IMR-90 (cell line): Measurements from ENCODE around the gene CTNS. TPM values are rescaled to one million over a fixed set of nuclear protein-coding genes. Genes with fewer than 3 reads are reported as not detected.

ENCODE experiments used
- ATAC-seq: fragments of 200-7000 bp; cut with Tn5 transposase; 2 replicates; pipeline ENCODE4 v1.9.1; 2020; ENCODE audit warnings: low read depth, mild to moderate bottlenecking, moderate library complexity
- BruUV-seq: library from RNA; stranded (reverse); fragments of 400-500 nt; replicated peaks from 2 replicates; lab custom pipeline; 2021; lab: Mats Ljungman, UMichigan
- CTCF ChIA-PET: fragments of 300-600 bp; formaldehyde crosslinking; extraction: SDS; loops from one replicate; lab custom pipeline; 2021; ENCODE audit warnings: antibody characterized with exemption; lab: Yijun Ruan, JAX
- POLR2A ChIA-PET: fragments of 300-600 bp; sonication (Branson Sonifier 250); formaldehyde crosslinking; loops from one replicate; lab custom pipeline; 2022; ENCODE audit warnings: antibody characterized with exemption; ENCODE audit not compliant: unreplicated experiment; lab: Charles Lee
- DNase-seq: peaks from one replicate; pipeline ENCODE4 v3.0.0; 2013
- H2AFZ ChIP-seq: replicated peaks from 2 replicates; pipeline ENCODE3; 2013; ENCODE audit warnings: low read length, mild to moderate bottlenecking; ENCODE audit not compliant: poor library complexity
- H2AK5ac ChIP-seq: 2 replicates; pipeline ENCODE4 v1.6.1; 2013; ENCODE audit warnings: low read depth, low read length, inconsistent platforms
- H2AK9ac ChIP-seq: replicated peaks from 2 replicates; pipeline ENCODE3; 2013; ENCODE audit warnings: mild to moderate bottlenecking, low read depth, low read length, moderate library complexity; ENCODE audit not compliant: poor library complexity
- H2BK120ac ChIP-seq: 2 replicates; pipeline ENCODE4 v1.6.1; 2013; ENCODE audit warnings: low read depth, low read length, inconsistent platforms
- H2BK15ac ChIP-seq: 3 replicates; pipeline ENCODE4 v1.6.1; 2013; ENCODE audit warnings: low read depth, low read length, inconsistent platforms
- H2BK20ac ChIP-seq: 2 replicates; pipeline ENCODE4 v1.6.1; 2013; ENCODE audit warnings: low read depth, mild to moderate bottlenecking, inconsistent platforms, low read length, moderate library complexity
- H2BK5ac ChIP-seq: 2 replicates; pipeline ENCODE4 v1.6.1; 2013; ENCODE audit warnings: mild to moderate bottlenecking, low read depth, low read length, inconsistent platforms; ENCODE audit not compliant: poor library complexity, severe bottlenecking
- H3K14ac ChIP-seq: replicated peaks from 2 replicates; pipeline ENCODE4 v1.6.1; 2013; ENCODE audit warnings: low read depth, low read length, inconsistent platforms
- H3K18ac ChIP-seq: 2 replicates; pipeline ENCODE4 v1.6.1; 2013; ENCODE audit warnings: low read depth, low read length, control low read depth
- H3K23ac ChIP-seq: 2 replicates; pipeline ENCODE4 v1.6.1; 2013; ENCODE audit warnings: low read depth, low read length, inconsistent platforms
- H3K27ac ChIP-seq: 2 replicates; pipeline ENCODE4 v1.5.1; 2013; ENCODE audit warnings: mild to moderate bottlenecking, control low read depth, low read length; ENCODE audit not compliant: insufficient read depth
- H3K27me3 ChIP-seq: 2 replicates; pipeline ENCODE4 v1.6.1; 2013; ENCODE audit warnings: low read length; ENCODE audit not compliant: control insufficient read depth, insufficient read depth
- H3K36me3 ChIP-seq: 2 replicates; pipeline ENCODE4 v1.6.1; 2013; ENCODE audit warnings: low read length, mixed read lengths; ENCODE audit not compliant: control insufficient read depth, insufficient read depth
- H3K4ac ChIP-seq: 2 replicates; pipeline ENCODE4 v1.6.1; 2013; ENCODE audit warnings: low read depth, low read length, inconsistent platforms
- H3K4me1 ChIP-seq: 2 replicates; pipeline ENCODE4 v1.6.1; 2013; ENCODE audit warnings: low read length, mixed read lengths; ENCODE audit not compliant: control insufficient read depth, insufficient read depth
- H3K4me2 ChIP-seq: 2 replicates; pipeline ENCODE4 v1.6.1; 2013; ENCODE audit warnings: low read depth, mild to moderate bottlenecking, control low read depth, low read length, moderate library complexity
- H3K4me3 ChIP-seq: 2 replicates; pipeline ENCODE4 v1.5.1; 2013; ENCODE audit warnings: low read depth, mild to moderate bottlenecking, control low read depth, low read length, moderate library complexity; ENCODE audit not compliant: insufficient read depth
- H3K56ac ChIP-seq: 2 replicates; pipeline ENCODE4 v1.6.1; 2013; ENCODE audit warnings: low read length, inconsistent platforms; ENCODE audit not compliant: insufficient read depth; ENCODE audit errors: extremely low read depth
- H3K79me1 ChIP-seq, 2 experiments: 2 replicates each; pipeline ENCODE4 v1.6.1; 2013; ENCODE audit warnings: low read length in 2 of 2, inconsistent platforms in 1 of 2, low read depth in 1 of 2
- H3K9ac ChIP-seq: 2 replicates; pipeline ENCODE4 v1.6.1; 2013; ENCODE audit warnings: low read depth, low read length, control low read depth
- H3K9me1 ChIP-seq: 2 replicates; pipeline ENCODE4 v1.6.1; 2013; ENCODE audit warnings: low read length, inconsistent platforms; ENCODE audit not compliant: insufficient read depth
- H3K9me3 ChIP-seq: 2 replicates; pipeline ENCODE4 v1.6.1; 2013; ENCODE audit warnings: low read length; ENCODE audit not compliant: control insufficient read depth, insufficient read depth
- H4K20me1 ChIP-seq: 2 replicates; pipeline ENCODE4 v1.6.1; 2013; ENCODE audit warnings: low read length, inconsistent platforms; ENCODE audit not compliant: insufficient read depth
- H4K5ac ChIP-seq: 2 replicates; pipeline ENCODE4 v1.6.1; 2013; ENCODE audit warnings: mild to moderate bottlenecking, low read depth, low read length, control low read depth
- H4K8ac ChIP-seq, 2 experiments: 2 replicates each; pipeline ENCODE4 v1.6.1; 2013; ENCODE audit warnings: low read depth in 2 of 2, low read length in 2 of 2, control low read depth in 1 of 2, inconsistent platforms in 1 of 2
- H4K91ac ChIP-seq: 2 replicates; pipeline ENCODE4 v1.6.1; 2013; ENCODE audit warnings: low read depth, low read length, inconsistent platforms; ENCODE audit not compliant: insufficient read depth
- CHD1 ChIP-seq: IDR thresholded peaks from 2 replicates; pipeline ENCODE4 v1.6.1; 2012; ENCODE audit warnings: low read depth, low read length, improper control_type of control experiment
- CTCF ChIP-seq: conservative IDR thresholded peaks from 2 replicates; pipeline ENCODE4 v1.5.1; 2012; ENCODE audit warnings: mild to moderate bottlenecking, low read depth, low read length, improper control_type of control experiment
- ELK1 ChIP-seq: fragments of 150-350 bp; IDR thresholded peaks from 2 replicates; pipeline ENCODE4 v1.6.1; 2016; ENCODE audit warnings: low read depth, mild to moderate bottlenecking, low read length, moderate library complexity, borderline replicate concordance
- FOS ChIP-seq: fragments of 150-350 bp; IDR thresholded peaks from 2 replicates; pipeline ENCODE4 v1.6.1; 2016; ENCODE audit warnings: low read depth, low read length
- MAFK ChIP-seq: IDR thresholded peaks from 2 replicates; pipeline ENCODE4 v1.6.1; 2012; ENCODE audit warnings: low read depth, low read length, improper control_type of control experiment
- MXI1 ChIP-seq: IDR thresholded peaks from 2 replicates; pipeline ENCODE4 v1.6.1; 2012; ENCODE audit warnings: low read depth, mild to moderate bottlenecking, low read length, moderate library complexity, borderline replicate concordance
- NFE2L2 ChIP-seq: fragments of 150-350 bp; IDR thresholded peaks from 2 replicates; pipeline ENCODE4 v1.6.1; 2016; ENCODE audit warnings: low read depth, mild to moderate bottlenecking, low read length
- RAD21 ChIP-seq: IDR thresholded peaks from 2 replicates; pipeline ENCODE4 v1.6.1; 2012; ENCODE audit warnings: low read length, improper control_type of control experiment
- RCOR1 ChIP-seq: IDR thresholded peaks from 2 replicates; pipeline ENCODE4 v1.6.1; 2012; ENCODE audit warnings: mild to moderate bottlenecking, low read length, improper control_type of control experiment; ENCODE audit not compliant: insufficient replicate concordance
- RFX5 ChIP-seq: IDR thresholded peaks from 2 replicates; pipeline ENCODE4 v1.8.0; 2012; ENCODE audit warnings: low read depth, mild to moderate bottlenecking, low read length, moderate library complexity
- WGBS, 2 experiments: methylation state at CpG; one replicate each; pipeline versions ENCODE4 v1.1.5 to v1.1.7; 2013; ENCODE audit warnings: missing lambda C conversion rate in 2 of 2; ENCODE audit not compliant: insufficient read length in 1 of 2; ENCODE audit errors: extremely low coverage in 2 of 2; 5-methylcytosine and 5-hydroxymethylcytosine counted together
- dilution Hi-C: fragments of 300-500 bp; cut with HindIII; formaldehyde crosslinking; loops from one replicate; pipeline ENCODE4 v1.14.3; 2018; ENCODE audit warnings: low sequenced_read_pairs; ENCODE audit not compliant: unreplicated experiment
- in situ Hi-C: fragments of 300-500 bp; cut with MboI; formaldehyde crosslinking; loops from 3 replicates; pipeline ENCODE4 v1.14.3; 2019; ENCODE audit warnings: low sequenced_read_pairs, inconsistent platforms, mixed read lengths
- intact Hi-C: fragments of 100-400 bp; cut with micrococcal nuclease; formaldehyde crosslinking; loops from 2 replicates; pipeline ENCODE4 v1.10.0; 2022
- polyA plus RNA-seq, 3 experiments: library from polyadenylated mRNA; depleted of rRNA; stranded (reverse); fragments of >200 nt; gene quantifications; 2 replicates each; pipeline ENCODE4 v1.2.3, GENCODE V29; 2012; ENCODE audit warnings: low replicate concordance in 1 of 3
- total RNA-seq: library from RNA; depleted of rRNA; stranded (reverse); fragments of >200 nt; gene quantifications from 2 replicates; pipeline ENCODE4 v1.2.3, GENCODE V29; 2012

The CTNS gene
- total and polyA plus RNA-seq, 2 of the 4 experiments (the other 2 are of a cell fraction): 4.7 to 5.3 TPM

GRCh38 chr17:3659541-3660111 lies 23.1 kb downstream of the CTNS start (continued):
- TF ChIP-seq MAFK: no peak

GRCh38 chr17:3660311-3660891 lies 23.8 kb downstream of the CTNS start:
- Histone ChIP-seq H2AK5ac (peak overlapping the region; percentile 17; the same call in 1 of the 2 replicates), H2BK15ac (no peak overlapping the region), H3K4me3 (no peak overlapping the region), H3K9me1 (peaks cover 18% of the 10 kb centered on the region), H3K23ac (no peak overlapping the region), H2AFZ (peak overlapping the region; percentile 19), H3K79me1 (peaks cover 0 to 32% of the 10 kb centered on the region in 2 experiments; a peak in 2 of 4 replicates), H3K9me3 (no peaks in the 10 kb centered on the region), H2BK5ac (peak overlapping the region; percentile 7), H3K4me2 (no peak overlapping the region), H3K9ac (no peak overlapping the region), H4K8ac (peak overlapping the region in 1 of 2 experiments; percentile 23; a peak in 1 of 4 replicates), H4K20me1 (peaks cover 44% of the 10 kb centered on the region), H4K91ac (no peak overlapping the region), H3K27ac (0 out of 2 replicates have a peak overlapping the region, but pooled peaks have one; percentile 2), H3K36me3 (peaks cover 37% of the 10 kb centered on the region), H4K5ac (no peak overlapping the region), H3K4ac (no peak overlapping the region), H2BK20ac (no peak overlapping the region), H3K18ac (no peak overlapping the region), H2AK9ac (peak overlapping the region; percentile 2), H3K4me1 (peaks cover 8% of the 10 kb centered on the region), H2BK120ac (no peak overlapping the region), H3K56ac (no peak overlapping the region), H3K14ac (no peak overlapping the region), H3K27me3 (no peaks in the 10 kb centered on the region)
- peak; percentile 3 for ATAC-seq
- ChIA-PET CTCF (no interaction called here), POLR2A (no interaction called here)
- BruUV-seq: no TSS peak
- dilution Hi-C loops: no loop called here
- WGBS, 2 experiments: 90% methylated on average over 23 of the region's 23 CpGs; no CpG with 5 or more reads in 1 of the 2 experiments
- intact Hi-C loops: no loop called here
- in situ Hi-C loops: no loop called here
- TF ChIP-seq CHD1 (no peak), RAD21 (no peak), NFE2L2 (no peak), MXI1 (no peak), RFX5 (no peak), CTCF (no peak), ELK1 (no peak), FOS (no peak), RCOR1 (no peak)
- no peak for DNase-seq
